ENCODE data around the gene CATSPER1.
"Not testable (repeated sequence)": the region's sequence is repeated elsewhere in the genome, so short reads cannot be mapped to it uniquely, and the experiment has no call there.

CATSPER1 gene

GRCh38 chr11:66051766-66052663 lies 25.7 kb upstream of the CATSPER1 start, which contains the start of gene SF3B2:
Gene SF3B2, plus strand, starts transcription at chr11:66052364. Its CDS starts 21 bp downstream, at chr11:66052385.
- peak; percentile 98 for DNase-seq

- DNase-seq = no peak
These were observed 25.1 kb upstream of the CATSPER1 start for GRCh38 chr11:66051371-66051765.

GRCh38 chr11:66050581-66051231 lies 24.4 kb upstream of the CATSPER1 start:
- DNase-seq = no peak

GRCh38 chr11:66048547-66049323 lies 22.5 kb upstream of the CATSPER1 start, which contains the start of gene GAL3ST3:
Gene GAL3ST3, minus strand, starts transcription at chr11:66049161. Its CDS starts 3,746 bp downstream, at chr11:66045415.
- DNase-seq = no peak

GRCh38 chr11:66047541-66048365 lies 21.5 kb upstream of the CATSPER1 start:
- no peak for DNase-seq

- DNase-seq = no peak
These were observed 20.6 kb upstream of the CATSPER1 start for GRCh38 chr11:66046901-66047300.

- DNase-seq = peak; percentile 18
These were observed 18.9 kb upstream of the CATSPER1 start for GRCh38 chr11:66045177-66045639.

GRCh38 chr11:66044757-66045156 lies 18.5 kb upstream of the CATSPER1 start:
- no peak for DNase-seq

GRCh38 chr11:66042996-66043906 lies 17.0 kb upstream of the CATSPER1 start:
- DNase-seq = no peak

GRCh38 chr11:66042227-66042995 lies 16.1 kb upstream of the CATSPER1 start:
- DNase-seq = no peak

- no peak for DNase-seq
These were observed 13.5 kb upstream of the CATSPER1 start for GRCh38 chr11:66039765-66040164.

GRCh38 chr11:66037327-66037726 lies 11.0 kb upstream of the CATSPER1 start:
- no peak for DNase-seq

GRCh38 chr11:66036334-66036710 lies 10.0 kb upstream of the CATSPER1 start:
- no peak for DNase-seq

GRCh38 chr11:66035653-66036333 lies 9.5 kb upstream of the CATSPER1 start:
- no peak for DNase-seq

- no peak for DNase-seq
These were observed 6.9 kb upstream of the CATSPER1 start for GRCh38 chr11:66032957-66033735.

- not testable (repeated sequence) for DNase-seq
These were observed 3.2 kb downstream of the CATSPER1 start for GRCh38 chr11:66023186-66023440.

GRCh38 chr11:66022401-66023185 lies 3.7 kb downstream of the CATSPER1 start:
- DNase-seq = no peak

Data from NCI-H446 treated with DMSO at 0.1 percent for 48 hours (cell line).